Measurements from ENCODE around the gene GSTA2. TPM values are rescaled to one million over a fixed set of nuclear protein-coding genes. Genes with fewer than 3 reads are reported as not detected.
"Not testable (repeated sequence)": the region's sequence is repeated elsewhere in the genome, so short reads cannot be mapped to it uniquely, and the experiment has no call there.

GSTA2 gene
- polyA plus RNA-seq, 6 donors from 2014 or later: not detected

- H3K27ac Mint-ChIP-seq; DNase-seq; H3K36me3 Mint-ChIP-seq; H3K4me1 Mint-ChIP-seq; ATAC-seq (ENCODE audit: low read depth in 2 of 2): not testable (repeated sequence)
- H3K9me3 Mint-ChIP-seq: peaks cover 0 to 19% (median 7%) of the 10 kb centered on the region in 7 donors
- peaks cover 8 to 32% (median 18%) of the 10 kb centered on the region in 3 donors for H3K27me3 Mint-ChIP-seq
- H3K4me3 Mint-ChIP-seq: peak overlapping the region in 1 of 8 donors; percentile 53
Observed at GRCh38 chr6:52704781-52705502, 58.3 kb downstream of the GSTA2 start.

- DNase-seq (no peak), ATAC-seq (ENCODE audit: low read depth in 2 of 2) (no peak)
- H3K4me1 Mint-ChIP-seq: no peaks in the 10 kb centered on the region
- H3K27ac Mint-ChIP-seq: no peak overlapping the region
- H3K9me3 Mint-ChIP-seq: peaks cover 0 to 19% (median 7%) of the 10 kb centered on the region in 7 donors
- H3K36me3 Mint-ChIP-seq: no peaks in the 10 kb centered on the region
- H3K4me3 Mint-ChIP-seq: no peak overlapping the region
- H3K27me3 Mint-ChIP-seq: peaks cover 8 to 32% (median 22%) of the 10 kb centered on the region in 3 donors
Observed at GRCh38 chr6:52704060-52704459, 59.2 kb downstream of the GSTA2 start.

Other genes with a start within 250 kb of the GSTA2 start
- gene TRAM2, start 186.4 kb downstream of the GSTA2 start, polyA plus RNA-seq (ENCODE audit: low read depth in 6 of 6): 1 to 10 TPM; 1.4 to 3.9 (median 2.7) TPM
- gene TMEM14A, start 92.4 kb downstream of the GSTA2 start, polyA plus RNA-seq (ENCODE audit: low read depth in 6 of 6): 10 to 100 TPM in 5 of 6 donors, 1 to 10 TPM in 1; 9.7 to 22.3 (median 15.5) TPM
- gene GSTA1, start 40.3 kb upstream of the GSTA2 start, polyA plus RNA-seq (ENCODE audit: low read depth in 6 of 6): not detected
- not detected for gene GSTA5, start 77.3 kb upstream of the GSTA2 start, polyA plus RNA-seq (ENCODE audit: low read depth in 6 of 6)
- gene GSTA3, start 146.2 kb upstream of the GSTA2 start, polyA plus RNA-seq (ENCODE audit: low read depth in 6 of 6): not detected
- gene GSTA4, start 231.8 kb upstream of the GSTA2 start, polyA plus RNA-seq (ENCODE audit: low read depth in 6 of 6): 10 to 100 TPM in 2 of 6 donors, 1 to 10 TPM in 4; 6.7 to 16.1 (median 8.3) TPM